Inferior parietal cortex (tissue), 1 donor: Measurements from ENCODE around the gene PRAC2.

ENCODE experiments used
- DNase-seq: peaks from one replicate; pipeline ENCODE4 v3.0.0-alpha.2; 2016; ENCODE audit errors: extremely low spot score

The PRAC2 gene

DNA sequence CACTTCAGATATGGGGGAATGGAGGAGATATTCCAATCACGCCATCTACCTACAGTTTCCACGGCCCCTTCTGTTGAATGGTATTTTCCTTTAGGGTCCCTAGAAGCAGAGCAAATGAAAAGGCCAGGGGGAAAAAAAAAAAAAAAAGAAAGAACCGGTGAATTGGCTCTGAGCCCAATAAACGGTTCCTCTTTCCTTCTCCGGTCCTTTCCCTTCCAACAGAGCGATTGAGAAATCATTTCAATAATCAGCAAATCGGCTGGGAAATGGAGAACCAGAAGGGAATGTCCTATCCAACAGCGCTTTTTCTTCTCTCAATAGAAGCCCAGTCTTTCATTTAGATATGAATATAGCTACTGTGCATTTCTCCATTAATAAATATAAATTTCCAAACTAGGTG, 32.4 kb downstream of the PRAC2 start:
- DNase-seq = no peak

DNA sequence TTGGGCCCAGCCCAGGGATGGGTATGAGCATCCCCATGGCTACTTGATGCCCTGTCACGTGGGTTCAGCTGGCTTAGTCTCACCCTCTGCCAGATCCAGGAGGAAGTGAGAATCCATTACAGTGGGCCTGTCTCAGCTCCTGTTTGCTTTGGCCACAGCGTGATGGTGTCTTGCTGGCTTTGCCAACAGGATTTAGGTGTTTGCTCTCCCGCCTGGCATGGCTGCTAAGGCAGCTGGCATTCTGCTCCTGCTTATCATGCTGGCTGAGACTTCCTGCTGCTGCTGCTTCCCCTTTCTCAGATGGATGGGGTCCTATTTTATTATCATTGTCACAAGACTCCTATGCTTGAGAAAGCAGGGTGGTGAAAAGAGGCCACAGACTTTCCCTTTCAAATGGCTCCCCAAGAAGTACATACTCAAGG, 33.9 kb downstream of the PRAC2 start:
- DNase-seq = no peak

DNA sequence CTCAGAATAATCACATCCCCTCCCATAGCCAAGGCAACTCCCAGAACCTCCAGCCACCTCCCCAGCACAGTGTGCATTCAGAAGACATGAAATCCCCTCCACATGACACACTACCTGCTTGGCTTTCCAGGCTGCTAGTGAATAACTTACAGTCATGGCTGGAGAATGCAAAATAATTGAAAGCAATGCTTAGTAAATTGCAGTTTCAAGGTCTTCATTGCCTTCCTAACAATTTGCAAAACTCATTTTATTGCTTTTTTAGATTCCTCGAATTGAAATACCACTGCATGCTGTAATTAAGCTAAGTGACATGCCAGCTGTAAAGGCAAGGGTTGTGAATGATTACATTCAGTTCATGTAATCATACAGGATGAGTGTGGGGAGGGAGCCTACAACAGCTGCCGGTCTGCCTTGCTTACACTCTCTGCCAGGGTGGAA, 34.6 kb downstream of the PRAC2 start:
- no peak for DNase-seq

DNA sequence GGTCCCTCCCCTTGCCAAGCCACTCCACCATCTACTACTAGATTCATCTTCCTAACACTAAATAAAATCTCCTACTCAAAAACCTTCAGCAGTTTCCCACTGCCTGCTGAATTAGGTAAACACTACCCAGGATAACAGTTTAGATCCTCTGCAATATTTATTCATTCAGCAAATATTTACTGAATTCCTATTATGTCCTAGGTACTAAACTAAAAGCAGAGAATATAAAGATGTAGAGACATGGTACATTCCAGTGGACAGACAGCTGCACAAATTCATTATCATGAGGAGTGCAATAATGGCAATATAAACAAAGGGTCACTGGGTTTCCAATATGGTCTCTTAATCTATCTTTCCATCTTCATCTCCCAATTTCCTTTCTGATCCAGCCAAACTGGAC, 36.3 kb downstream of the PRAC2 start:
- DNase-seq = no peak

DNA sequence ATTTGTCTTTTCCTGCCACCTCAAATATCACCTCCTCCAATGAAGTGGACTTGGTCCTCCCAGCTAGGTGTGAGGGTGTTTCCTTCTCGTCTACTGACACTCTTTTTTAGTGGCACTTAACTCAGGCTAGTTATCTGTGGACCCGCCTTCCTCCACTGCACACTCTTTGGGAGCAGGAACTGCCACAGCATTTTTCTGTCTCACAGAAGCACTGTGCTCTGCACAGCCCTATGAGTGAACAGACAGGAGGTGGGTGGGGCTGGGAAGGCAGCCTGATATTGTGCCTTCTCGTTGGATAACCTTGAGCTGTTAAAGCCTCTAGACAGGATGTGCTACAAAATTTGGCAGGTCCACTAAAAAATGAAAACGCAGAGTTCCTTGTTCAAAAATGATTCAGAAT, 37.4 kb downstream of the PRAC2 start:
- no peak for DNase-seq

DNA sequence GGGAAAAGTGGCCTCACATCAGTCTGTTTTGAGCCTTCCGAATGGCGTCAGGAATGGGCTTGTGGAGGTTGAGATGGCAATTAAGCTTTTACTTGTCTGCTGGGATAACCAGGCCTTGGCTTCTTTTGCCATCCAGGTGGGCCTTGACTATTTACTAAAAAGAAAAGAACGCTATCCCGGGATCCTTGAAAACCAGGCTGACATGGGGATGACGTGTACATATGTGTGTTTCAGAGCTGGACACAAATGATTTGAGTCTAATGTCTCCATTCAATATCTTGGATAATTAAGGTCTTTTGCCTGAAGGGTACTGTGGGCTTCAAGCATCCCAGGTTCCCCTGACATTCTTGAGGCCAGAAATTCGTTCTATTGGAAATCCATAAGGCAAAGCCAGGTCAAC, 38.1 kb downstream of the PRAC2 start:
- DNase-seq = no peak

DNA sequence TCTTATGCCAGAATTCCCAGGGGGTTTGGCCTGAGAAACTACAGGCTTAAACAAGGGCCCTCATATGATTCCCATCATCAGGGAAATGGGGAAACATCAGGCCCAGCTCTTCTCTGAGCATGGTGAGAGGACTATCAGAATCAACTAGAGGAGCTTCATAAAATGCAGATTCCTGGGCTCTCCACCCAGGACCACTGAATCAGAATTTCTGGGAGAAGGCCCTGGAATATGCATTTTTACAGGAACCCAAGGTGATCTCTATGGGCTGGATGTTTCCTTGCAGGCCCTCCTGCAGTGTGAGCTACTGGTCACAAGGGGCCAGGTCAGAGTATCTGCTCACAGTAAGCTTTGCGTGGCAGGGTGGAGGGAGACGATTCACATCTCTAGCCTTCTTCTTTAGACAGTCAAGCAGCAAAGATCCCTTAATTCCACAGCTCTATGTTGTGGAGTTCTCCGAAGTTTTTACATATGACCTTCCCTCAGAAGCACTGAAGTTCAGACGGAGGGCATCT, 44.3 kb downstream of the PRAC2 start:
- DNase-seq = no peak

DNA sequence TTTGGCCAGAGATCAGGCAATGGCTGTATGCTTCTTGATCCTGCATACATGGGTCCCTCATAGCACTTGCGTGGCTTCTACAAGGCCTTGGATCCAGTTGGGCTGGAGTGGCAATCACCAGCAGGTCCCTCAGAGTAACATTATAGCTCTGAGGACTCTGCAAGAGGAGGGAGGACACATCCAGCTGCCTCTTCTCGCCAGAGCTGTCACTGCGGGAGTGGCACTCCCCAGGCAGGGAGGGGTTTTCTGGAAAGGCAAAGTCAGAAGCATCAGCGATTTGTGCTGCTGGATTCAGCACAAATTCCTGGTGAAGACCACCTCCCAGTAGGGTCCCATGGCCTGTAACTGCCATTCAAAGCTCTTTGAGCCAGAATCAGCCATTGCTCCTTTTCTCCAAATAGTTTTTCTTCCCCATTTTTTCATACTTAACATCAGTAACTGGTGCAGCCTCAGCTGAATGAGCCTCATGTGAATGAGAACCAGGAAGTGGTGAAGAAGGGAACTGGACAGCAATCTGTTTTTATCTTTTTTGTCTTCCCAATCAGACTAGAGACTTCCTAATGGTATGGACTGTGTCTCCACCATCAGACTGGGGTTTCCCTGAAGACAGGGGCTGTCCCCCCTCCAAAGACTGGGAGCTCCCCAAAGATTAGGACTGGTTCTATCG, 46.2 kb downstream of the PRAC2 start:
- DNase-seq = no peak

DNA sequence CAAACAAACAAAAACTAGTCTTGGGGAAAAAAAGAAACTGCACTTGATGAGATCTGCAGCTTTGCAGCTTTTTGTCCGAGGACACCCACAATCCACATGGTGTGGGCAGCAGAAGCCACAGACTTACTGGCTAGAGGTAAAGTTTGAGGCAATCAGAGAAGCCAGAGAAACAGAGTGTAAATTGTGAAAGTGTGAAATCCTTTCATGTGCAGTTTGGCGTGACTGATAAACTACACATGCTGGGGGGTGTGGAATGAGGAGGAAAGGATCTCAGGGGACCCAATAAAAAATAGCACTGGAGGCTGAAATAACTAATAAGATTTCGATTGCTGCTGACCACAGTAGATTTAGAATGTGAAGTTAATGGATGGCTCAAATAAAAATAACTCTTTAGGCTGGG, 48.0 kb downstream of the PRAC2 start:
- no peak for DNase-seq

DNA sequence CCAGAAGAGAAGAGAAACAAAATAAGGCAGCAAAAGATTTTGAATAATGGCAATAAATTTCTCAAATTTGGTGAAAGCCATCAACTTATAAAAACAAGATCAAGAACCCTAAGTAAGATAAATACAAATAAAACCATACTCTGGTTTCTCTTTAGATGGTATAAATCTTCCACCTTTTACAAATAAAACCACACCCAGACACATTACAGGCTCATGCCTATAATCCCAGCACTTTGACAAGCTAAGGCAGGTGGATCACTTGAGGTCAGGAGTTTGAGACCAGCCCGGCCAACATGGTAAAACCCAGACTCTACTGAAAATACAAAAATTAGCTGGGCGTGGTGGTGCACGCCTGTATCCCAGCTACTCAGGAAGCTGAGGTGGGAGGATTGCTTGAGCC, 50.3 kb downstream of the PRAC2 start:
- DNase-seq = no peak
